Measurements from ENCODE around the gene DRGX. TPM values are rescaled to one million over a fixed set of nuclear protein-coding genes. Genes with fewer than 3 reads are reported as not detected.

The DRGX gene
- total RNA-seq, 4 donors from 2014 or later = 1.2 TPM; not detected in 3

GRCh38 chr10:49353895-49354566, 41.9 kb downstream of the DRGX start:
- peak in 1 of 2 donors; percentile 55 for DNase-seq (ENCODE audit: low spot score in 2 of 2)
- Histone ChIP-seq H3K36me3 (no peaks in the 10 kb centered on the region), H3K4me1 (peaks cover 3% of the 10 kb centered on the region), H3K27ac (no peak overlapping the region), H3K4me3 (no peak overlapping the region), H3K9me3 (peaks cover 7% of the 10 kb centered on the region), H3K27me3 (no peaks in the 10 kb centered on the region)
- TF ChIP-seq CTCF (IDR thresholded peaks at IDR 0.05) = no peak
- no peak for TF ChIP-seq POLR2A (IDR thresholded peaks at IDR 0.05)
- TF ChIP-seq EP300 (IDR thresholded peaks at IDR 0.05) = no peak
- no peak for TF ChIP-seq POLR2AphosphoS5 (IDR thresholded peaks at IDR 0.05)
- WGBS = 94% methylated on average over 6 of the region's 8 CpGs

DNA sequence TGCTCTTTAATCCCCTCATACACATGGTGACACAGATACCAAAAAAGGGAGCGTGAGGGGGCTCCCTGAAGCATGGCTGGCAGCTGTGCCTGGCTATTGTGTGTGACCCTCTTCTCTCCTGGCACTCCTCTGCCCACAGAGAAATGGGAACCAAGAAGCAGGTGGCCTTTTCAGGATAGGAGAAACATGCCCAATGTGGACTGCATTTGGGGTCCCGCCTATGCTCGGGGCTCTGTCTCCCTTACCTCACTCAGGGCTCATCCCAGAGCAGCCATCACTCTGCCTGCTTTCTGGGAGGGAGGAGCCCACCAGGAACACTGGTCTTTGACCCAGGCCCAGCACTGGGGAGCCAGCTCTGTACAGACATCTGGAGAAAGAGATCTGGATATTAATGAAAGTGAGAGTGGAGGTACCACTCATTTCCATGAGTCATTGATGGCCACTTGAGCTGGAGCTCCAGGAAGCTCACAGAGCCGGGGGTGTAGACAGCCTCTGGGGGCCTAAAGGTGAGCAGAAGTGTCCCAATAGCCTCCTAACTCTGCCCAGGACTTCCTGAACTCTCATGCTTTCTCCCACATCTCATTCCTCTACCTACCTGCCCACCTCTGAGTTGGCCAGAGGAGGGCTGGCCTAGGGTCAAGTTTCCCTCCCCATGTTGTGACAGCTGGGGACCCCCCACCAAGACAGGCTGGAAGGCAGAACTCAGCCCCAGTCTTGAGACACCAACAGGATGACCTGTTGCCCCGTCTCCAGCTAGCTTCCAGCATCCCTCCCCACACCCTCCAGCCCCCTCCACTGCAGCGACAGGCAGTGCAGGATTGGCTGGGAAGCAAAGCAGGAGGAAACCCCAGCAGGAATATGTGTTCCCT, 42.6 kb downstream of the DRGX start:
- TF ChIP-seq POLR2AphosphoS5 (IDR thresholded peaks at IDR 0.05) (no peak), CTCF (IDR thresholded peaks at IDR 0.05) (no peak), POLR2A (IDR thresholded peaks at IDR 0.05) (no peak), EP300 (IDR thresholded peaks at IDR 0.05) (no peak)
- peak in 1 of 2 donors; percentile 60 for DNase-seq (ENCODE audit: low spot score in 2 of 2)
- 75% methylated on average over 6 of the region's 6 CpGs for WGBS
- Histone ChIP-seq H3K4me3 (no peak overlapping the region), H3K9me3 (peaks cover 7% of the 10 kb centered on the region), H3K27me3 (no peaks in the 10 kb centered on the region), H3K4me1 (peaks cover 3% of the 10 kb centered on the region), H3K27ac (no peak overlapping the region), H3K36me3 (no peaks in the 10 kb centered on the region)

GRCh38 chr10:49352323-49352722, 43.6 kb downstream of the DRGX start:
- H3K4me3 ChIP-seq = no peak overlapping the region
- H3K27ac ChIP-seq = no peak overlapping the region
- no peaks in the 10 kb centered on the region for H3K36me3 ChIP-seq
- H3K4me1 ChIP-seq = peaks cover 3% of the 10 kb centered on the region
- TF ChIP-seq POLR2AphosphoS5 (IDR thresholded peaks at IDR 0.05) = no peak
- TF ChIP-seq EP300 (IDR thresholded peaks at IDR 0.05) = no peak
- TF ChIP-seq POLR2A (IDR thresholded peaks at IDR 0.05) = no peak
- TF ChIP-seq CTCF (IDR thresholded peaks at IDR 0.05) = no peak
- no peaks in the 10 kb centered on the region for H3K27me3 ChIP-seq
- H3K9me3 ChIP-seq = peaks cover 7% of the 10 kb centered on the region
- 79% methylated on average over 2 of the region's 2 CpGs for WGBS
- peak in 1 of 2 donors; percentile 54 for DNase-seq (ENCODE audit: low spot score in 2 of 2)

GRCh38 chr10:49351669-49352068, 44.2 kb downstream of the DRGX start:
- WGBS = 73% methylated on average over 4 of the region's 4 CpGs
- H3K27ac ChIP-seq = no peak overlapping the region
- TF ChIP-seq EP300 (IDR thresholded peaks at IDR 0.05) = no peak
- no peak for TF ChIP-seq CTCF (IDR thresholded peaks at IDR 0.05)
- no peak for TF ChIP-seq POLR2A (IDR thresholded peaks at IDR 0.05)
- no peak for TF ChIP-seq POLR2AphosphoS5 (IDR thresholded peaks at IDR 0.05)
- H3K4me3 ChIP-seq = no peak overlapping the region
- H3K27me3 ChIP-seq = no peaks in the 10 kb centered on the region
- DNase-seq (ENCODE audit: low spot score in 2 of 2) = peak in 1 of 2 donors; percentile 65
- H3K4me1 ChIP-seq = peaks cover 3% of the 10 kb centered on the region
- H3K36me3 ChIP-seq = no peaks in the 10 kb centered on the region
- H3K9me3 ChIP-seq = peaks cover 7% of the 10 kb centered on the region
